Measurements from ENCODE around the gene MAT1A. TPM values are rescaled to one million over a fixed set of nuclear protein-coding genes. Genes with fewer than 3 reads are reported as not detected.

MAT1A gene
- total and polyA plus RNA-seq, 2 of the 8 experiments (the other 6 are each of a cell fraction or from before 2014, with no cell fraction given): 4.1 to 6.4 TPM

DNA sequence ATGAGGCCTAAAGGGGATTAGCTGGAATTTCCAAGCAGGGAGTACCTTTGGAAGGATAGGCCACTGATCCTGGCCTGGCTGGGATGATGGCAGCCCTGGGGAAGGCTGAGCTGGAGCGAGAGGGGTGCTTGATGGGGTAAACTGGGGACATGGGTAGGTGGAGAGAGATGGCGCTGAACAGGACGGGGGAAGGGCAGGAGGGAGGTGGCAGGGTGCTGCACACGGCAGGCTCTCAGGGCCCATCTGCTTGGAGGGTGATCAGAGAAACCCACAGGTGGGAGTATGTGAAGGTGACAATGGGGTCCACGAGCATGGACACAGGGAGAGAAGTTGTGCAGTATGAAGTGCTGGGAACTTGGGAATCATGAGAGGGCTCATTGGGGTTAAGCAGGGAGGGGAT is 10.3 kb downstream of the MAT1A start (continued):
- TF ChIP-seq, protein P1, sequence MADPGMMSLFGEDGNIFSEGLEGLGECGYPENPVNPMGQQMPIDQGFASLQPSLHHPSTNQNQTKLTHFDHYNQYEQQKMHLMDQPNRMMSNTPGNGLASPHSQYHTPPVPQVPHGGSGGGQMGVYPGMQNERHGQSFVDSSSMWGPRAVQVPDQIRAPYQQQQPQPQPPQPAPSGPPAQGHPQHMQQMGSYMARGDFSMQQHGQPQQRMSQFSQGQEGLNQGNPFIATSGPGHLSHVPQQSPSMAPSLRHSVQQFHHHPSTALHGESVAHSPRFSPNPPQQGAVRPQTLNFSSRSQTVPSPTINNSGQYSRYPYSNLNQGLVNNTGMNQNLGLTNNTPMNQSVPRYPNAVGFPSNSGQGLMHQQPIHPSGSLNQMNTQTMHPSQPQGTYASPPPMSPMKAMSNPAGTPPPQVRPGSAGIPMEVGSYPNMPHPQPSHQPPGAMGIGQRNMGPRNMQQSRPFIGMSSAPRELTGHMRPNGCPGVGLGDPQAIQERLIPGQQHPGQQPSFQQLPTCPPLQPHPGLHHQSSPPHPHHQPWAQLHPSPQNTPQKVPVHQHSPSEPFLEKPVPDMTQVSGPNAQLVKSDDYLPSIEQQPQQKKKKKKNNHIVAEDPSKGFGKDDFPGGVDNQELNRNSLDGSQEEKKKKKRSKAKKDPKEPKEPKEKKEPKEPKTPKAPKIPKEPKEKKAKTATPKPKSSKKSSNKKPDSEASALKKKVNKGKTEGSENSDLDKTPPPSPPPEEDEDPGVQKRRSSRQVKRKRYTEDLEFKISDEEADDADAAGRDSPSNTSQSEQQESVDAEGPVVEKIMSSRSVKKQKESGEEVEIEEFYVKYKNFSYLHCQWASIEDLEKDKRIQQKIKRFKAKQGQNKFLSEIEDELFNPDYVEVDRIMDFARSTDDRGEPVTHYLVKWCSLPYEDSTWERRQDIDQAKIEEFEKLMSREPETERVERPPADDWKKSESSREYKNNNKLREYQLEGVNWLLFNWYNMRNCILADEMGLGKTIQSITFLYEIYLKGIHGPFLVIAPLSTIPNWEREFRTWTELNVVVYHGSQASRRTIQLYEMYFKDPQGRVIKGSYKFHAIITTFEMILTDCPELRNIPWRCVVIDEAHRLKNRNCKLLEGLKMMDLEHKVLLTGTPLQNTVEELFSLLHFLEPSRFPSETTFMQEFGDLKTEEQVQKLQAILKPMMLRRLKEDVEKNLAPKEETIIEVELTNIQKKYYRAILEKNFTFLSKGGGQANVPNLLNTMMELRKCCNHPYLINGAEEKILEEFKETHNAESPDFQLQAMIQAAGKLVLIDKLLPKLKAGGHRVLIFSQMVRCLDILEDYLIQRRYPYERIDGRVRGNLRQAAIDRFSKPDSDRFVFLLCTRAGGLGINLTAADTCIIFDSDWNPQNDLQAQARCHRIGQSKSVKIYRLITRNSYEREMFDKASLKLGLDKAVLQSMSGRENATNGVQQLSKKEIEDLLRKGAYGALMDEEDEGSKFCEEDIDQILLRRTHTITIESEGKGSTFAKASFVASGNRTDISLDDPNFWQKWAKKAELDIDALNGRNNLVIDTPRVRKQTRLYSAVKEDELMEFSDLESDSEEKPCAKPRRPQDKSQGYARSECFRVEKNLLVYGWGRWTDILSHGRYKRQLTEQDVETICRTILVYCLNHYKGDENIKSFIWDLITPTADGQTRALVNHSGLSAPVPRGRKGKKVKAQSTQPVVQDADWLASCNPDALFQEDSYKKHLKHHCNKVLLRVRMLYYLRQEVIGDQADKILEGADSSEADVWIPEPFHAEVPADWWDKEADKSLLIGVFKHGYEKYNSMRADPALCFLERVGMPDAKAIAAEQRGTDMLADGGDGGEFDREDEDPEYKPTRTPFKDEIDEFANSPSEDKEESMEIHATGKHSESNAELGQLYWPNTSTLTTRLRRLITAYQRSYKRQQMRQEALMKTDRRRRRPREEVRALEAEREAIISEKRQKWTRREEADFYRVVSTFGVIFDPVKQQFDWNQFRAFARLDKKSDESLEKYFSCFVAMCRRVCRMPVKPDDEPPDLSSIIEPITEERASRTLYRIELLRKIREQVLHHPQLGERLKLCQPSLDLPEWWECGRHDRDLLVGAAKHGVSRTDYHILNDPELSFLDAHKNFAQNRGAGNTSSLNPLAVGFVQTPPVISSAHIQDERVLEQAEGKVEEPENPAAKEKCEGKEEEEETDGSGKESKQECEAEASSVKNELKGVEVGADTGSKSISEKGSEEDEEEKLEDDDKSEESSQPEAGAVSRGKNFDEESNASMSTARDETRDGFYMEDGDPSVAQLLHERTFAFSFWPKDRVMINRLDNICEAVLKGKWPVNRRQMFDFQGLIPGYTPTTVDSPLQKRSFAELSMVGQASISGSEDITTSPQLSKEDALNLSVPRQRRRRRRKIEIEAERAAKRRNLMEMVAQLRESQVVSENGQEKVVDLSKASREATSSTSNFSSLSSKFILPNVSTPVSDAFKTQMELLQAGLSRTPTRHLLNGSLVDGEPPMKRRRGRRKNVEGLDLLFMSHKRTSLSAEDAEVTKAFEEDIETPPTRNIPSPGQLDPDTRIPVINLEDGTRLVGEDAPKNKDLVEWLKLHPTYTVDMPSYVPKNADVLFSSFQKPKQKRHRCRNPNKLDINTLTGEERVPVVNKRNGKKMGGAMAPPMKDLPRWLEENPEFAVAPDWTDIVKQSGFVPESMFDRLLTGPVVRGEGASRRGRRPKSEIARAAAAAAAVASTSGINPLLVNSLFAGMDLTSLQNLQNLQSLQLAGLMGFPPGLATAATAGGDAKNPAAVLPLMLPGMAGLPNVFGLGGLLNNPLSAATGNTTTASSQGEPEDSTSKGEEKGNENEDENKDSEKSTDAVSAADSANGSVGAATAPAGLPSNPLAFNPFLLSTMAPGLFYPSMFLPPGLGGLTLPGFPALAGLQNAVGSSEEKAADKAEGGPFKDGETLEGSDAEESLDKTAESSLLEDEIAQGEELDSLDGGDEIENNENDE (IDR thresholded peaks at IDR 0.05; ENCODE audit: insufficient replicate concordance, low read length): no peak
- TF ChIP-seq RBBP5 (IDR thresholded peaks at IDR 0.05; ENCODE audit: borderline replicate concordance, low read depth, low read length) (no peak), POLR2A (IDR thresholded peaks at IDR 0.05; ENCODE audit: control extremely low read depth in 1 of 2, low read depth in 2 of 2, low read length in 2 of 2) (no peak), CREB1 (IDR thresholded peaks at IDR 0.05) (no peak), SUZ12 (IDR thresholded peaks at IDR 0.05; ENCODE audit: low read length) (no peak), POU5F1 (IDR thresholded peaks at IDR 0.05; ENCODE audit: low read depth, low read length) (no peak), CEBPB (IDR thresholded peaks at IDR 0.05; ENCODE audit: low read depth, low read length) (no peak), GABPA (IDR thresholded peaks at IDR 0.05; ENCODE audit: borderline replicate concordance, insufficient read depth, low read length) (no peak), CHD2 (IDR thresholded peaks at IDR 0.05; ENCODE audit: low read length) (no peak)
- TF ChIP-seq, protein P2, sequence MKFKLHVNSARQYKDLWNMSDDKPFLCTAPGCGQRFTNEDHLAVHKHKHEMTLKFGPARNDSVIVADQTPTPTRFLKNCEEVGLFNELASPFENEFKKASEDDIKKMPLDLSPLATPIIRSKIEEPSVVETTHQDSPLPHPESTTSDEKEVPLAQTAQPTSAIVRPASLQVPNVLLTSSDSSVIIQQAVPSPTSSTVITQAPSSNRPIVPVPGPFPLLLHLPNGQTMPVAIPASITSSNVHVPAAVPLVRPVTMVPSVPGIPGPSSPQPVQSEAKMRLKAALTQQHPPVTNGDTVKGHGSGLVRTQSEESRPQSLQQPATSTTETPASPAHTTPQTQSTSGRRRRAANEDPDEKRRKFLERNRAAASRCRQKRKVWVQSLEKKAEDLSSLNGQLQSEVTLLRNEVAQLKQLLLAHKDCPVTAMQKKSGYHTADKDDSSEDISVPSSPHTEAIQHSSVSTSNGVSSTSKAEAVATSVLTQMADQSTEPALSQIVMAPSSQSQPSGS (IDR thresholded peaks at IDR 0.05; ENCODE audit: low read length): no peak
